AG08396 (cell line): Measurements from ENCODE around the gene RNF25.

Experiments used
- DNase-seq: peaks from one replicate; pipeline ENCODE4 v3.0.0; 2012; ENCODE audit warnings: low spot score, mixed read lengths

The RNF25 gene

GRCh38 chr2:218679119-218679518 lies 7.3 kb upstream of the RNF25 start:
- no peak for DNase-seq

GRCh38 chr2:218671097-218671653 lies 627 bp downstream of the RNF25 start:
- DNase-seq: peak; percentile 16

- no peak for DNase-seq
Measured at GRCh38 chr2:218664653-218665052, 7.1 kb downstream of the RNF25 start.

- no peak for DNase-seq
Measured at GRCh38 chr2:218663901-218664300, 7.9 kb downstream of the RNF25 start.

GRCh38 chr2:218662827-218663226 lies 9.0 kb downstream of the RNF25 start:
- no peak for DNase-seq

GRCh38 chr2:218662377-218662776 lies 9.4 kb downstream of the RNF25 start:
- DNase-seq: no peak

- no peak for DNase-seq
Measured at GRCh38 chr2:218659988-218660358, 11.8 kb downstream of the RNF25 start.

- DNase-seq: peak; percentile 89
Measured at GRCh38 chr2:218659258-218659987, 12.4 kb downstream of the RNF25 start, which contains the start of the genes BCS1L and ZNF142. Gene BCS1L (plus strand): TSS chr2:218659683. CDS start chr2:218660988, 1,305 bp downstream. Gene ZNF142 (minus strand): TSS chr2:218659623. CDS start chr2:218656429, 3,194 bp downstream.

GRCh38 chr2:218658671-218659257 lies 13.0 kb downstream of the RNF25 start:
- DNase-seq: peak; percentile 55

GRCh38 chr2:218655751-218656150 lies 16.1 kb downstream of the RNF25 start:
- DNase-seq: no peak

- no peak for DNase-seq
Measured at GRCh38 chr2:218648787-218649100, 23.1 kb downstream of the RNF25 start.

GRCh38 chr2:218648088-218648786 lies 23.6 kb downstream of the RNF25 start:
- DNase-seq: peak; percentile 66

- peak; percentile 27 for DNase-seq
Measured at GRCh38 chr2:218645126-218645525, 26.7 kb downstream of the RNF25 start.

- no peak for DNase-seq
Measured at GRCh38 chr2:218644721-218645120, 27.1 kb downstream of the RNF25 start.

GRCh38 chr2:218643751-218644310 lies 28.0 kb downstream of the RNF25 start:
- no peak for DNase-seq

- no peak for DNase-seq
Measured at GRCh38 chr2:218642786-218643185, 29.0 kb downstream of the RNF25 start.

GRCh38 chr2:218642121-218642656 lies 29.6 kb downstream of the RNF25 start:
- no peak for DNase-seq

- no peak for DNase-seq
Measured at GRCh38 chr2:218638372-218638771, 33.4 kb downstream of the RNF25 start.

- DNase-seq: no peak
Measured at GRCh38 chr2:218635719-218636118, 36.1 kb downstream of the RNF25 start.

GRCh38 chr2:218631837-218632236 lies 40.0 kb downstream of the RNF25 start:
- no peak for DNase-seq

- DNase-seq: no peak
Measured at GRCh38 chr2:218627939-218628338, 43.9 kb downstream of the RNF25 start.

- DNase-seq: no peak
Measured at GRCh38 chr2:218626369-218626768, 45.4 kb downstream of the RNF25 start.
